ENCODE results near the gene SYT9. TPM values are rescaled to one million over a fixed set of nuclear protein-coding genes. Genes with fewer than 3 reads are reported as not detected.

The SYT9 gene
- total and polyA plus RNA-seq, 4 donors = 0.05 to 5.4 (median 2.6) TPM

- no peaks in the 10 kb centered on the region for H3K27me3 ChIP-seq (ENCODE audit: control insufficient read depth in 4 of 4, insufficient read depth in 4 of 4, low read length in 3 of 4)
- no peak overlapping the region for H3K9ac ChIP-seq (ENCODE audit: low read depth in 1 of 2, low read length in 2 of 2)
- DNase-seq (ENCODE audit: low spot score) = no peak
- no peaks in the 10 kb centered on the region for H3K9me3 ChIP-seq (ENCODE audit: control insufficient read depth in 4 of 4, low read length in 3 of 4)
- peaks cover 0 to 2% (median 0%) of the 10 kb centered on the region in 4 donors for H3K36me3 ChIP-seq (ENCODE audit: control insufficient read depth in 4 of 4, insufficient read depth in 3 of 4, low read depth in 1 of 4, low read length in 3 of 4)
- TF ChIP-seq ATF3 (IDR thresholded peaks at IDR 0.05) (no peak), SP1 (IDR thresholded peaks at IDR 0.05) (no peak), NR2F2 (IDR thresholded peaks at IDR 0.05) (no peak), CTCF (IDR thresholded peaks at IDR 0.05; ENCODE audit: low read depth, low read length, missing input control) (no peak), HNF4G (IDR thresholded peaks at IDR 0.05) (no peak), FOXA1 (IDR thresholded peaks at IDR 0.05) (no peak), JUND (IDR thresholded peaks at IDR 0.05) (no peak), GABPA (IDR thresholded peaks at IDR 0.05 in 1 of 2, conservative IDR thresholded peaks at IDR 0.05 in 1 of 2) (no peak), ZBTB33 (IDR thresholded peaks at IDR 0.05) (no peak), RAD21 (IDR thresholded peaks at IDR 0.05) (no peak)
- no peak overlapping the region for H3K4me3 ChIP-seq (ENCODE audit: low read depth in 1 of 3, low read length in 3 of 3)
- WGBS = 98% methylated on average over 12 of the region's 12 CpGs
- H3K27ac ChIP-seq (ENCODE audit: low read depth in 1 of 2, low read length in 2 of 2) = no peak overlapping the region
- H3K4me1 ChIP-seq (ENCODE audit: control insufficient read depth in 4 of 4, insufficient read depth in 4 of 4, low read length in 3 of 4) = no peaks in the 10 kb centered on the region
Measured at GRCh38 chr11:7448201-7448600, 196.5 kb downstream of the SYT9 start.

- Histone ChIP-seq H3K27me3 (ENCODE audit: control insufficient read depth in 4 of 4, insufficient read depth in 4 of 4, low read length in 3 of 4) (no peaks in the 10 kb centered on the region), H3K4me1 (ENCODE audit: control insufficient read depth in 4 of 4, insufficient read depth in 4 of 4, low read length in 3 of 4) (no peaks in the 10 kb centered on the region), H3K27ac (ENCODE audit: low read depth in 1 of 2, low read length in 2 of 2) (no peak overlapping the region), H3K36me3 (ENCODE audit: control insufficient read depth in 4 of 4, insufficient read depth in 3 of 4, low read depth in 1 of 4, low read length in 3 of 4) (peaks cover 0 to 2% (median 0%) of the 10 kb centered on the region in 4 donors), H3K4me3 (ENCODE audit: low read depth in 1 of 3, low read length in 3 of 3) (no peak overlapping the region), H3K9ac (ENCODE audit: low read depth in 1 of 2, low read length in 2 of 2) (no peak overlapping the region), H3K9me3 (ENCODE audit: control insufficient read depth in 4 of 4, low read length in 3 of 4) (no peaks in the 10 kb centered on the region)
- TF ChIP-seq HNF4A (conservative IDR thresholded peaks at IDR 0.05) = peak; percentile 76 to 84
- no peak for TF ChIP-seq NR2F2 (IDR thresholded peaks at IDR 0.05)
- WGBS = 92% methylated on average over 3 of the region's 3 CpGs
- no peak for DNase-seq (ENCODE audit: low spot score)
Measured at GRCh38 chr11:7449211-7449840, 197.6 kb downstream of the SYT9 start.

- Histone ChIP-seq H3K4me3 (ENCODE audit: low read depth in 1 of 3, low read length in 3 of 3) (no peak overlapping the region), H3K36me3 (ENCODE audit: control insufficient read depth in 4 of 4, insufficient read depth in 3 of 4, low read depth in 1 of 4, low read length in 3 of 4) (peaks cover 0 to 2% (median 0%) of the 10 kb centered on the region in 4 donors), H3K27ac (ENCODE audit: low read depth in 1 of 2, low read length in 2 of 2) (no peak overlapping the region), H3K9ac (ENCODE audit: low read depth in 1 of 2, low read length in 2 of 2) (no peak overlapping the region), H3K4me1 (ENCODE audit: control insufficient read depth in 4 of 4, insufficient read depth in 4 of 4, low read length in 3 of 4) (no peaks in the 10 kb centered on the region), H3K27me3 (ENCODE audit: control insufficient read depth in 4 of 4, insufficient read depth in 4 of 4, low read length in 3 of 4) (no peaks in the 10 kb centered on the region), H3K9me3 (ENCODE audit: control insufficient read depth in 4 of 4, low read length in 3 of 4) (no peaks in the 10 kb centered on the region)
- TF ChIP-seq RAD21 (IDR thresholded peaks at IDR 0.05) (no peak), SP1 (IDR thresholded peaks at IDR 0.05) (no peak), FOXA2 (IDR thresholded peaks at IDR 0.05) (no peak), JUND (IDR thresholded peaks at IDR 0.05) (no peak), HNF4A (conservative IDR thresholded peaks at IDR 0.05) (no peak), FOXA1 (IDR thresholded peaks at IDR 0.05) (no peak), REST (IDR thresholded peaks at IDR 0.05) (no peak), RXRA (IDR thresholded peaks at IDR 0.05) (no peak), TAF1 (conservative IDR thresholded peaks at IDR 0.05) (no peak), GABPA (IDR thresholded peaks at IDR 0.05 in 1 of 2, conservative IDR thresholded peaks at IDR 0.05 in 1 of 2) (no peak), MAX (IDR thresholded peaks at IDR 0.05) (no peak), EGR1 (IDR thresholded peaks at IDR 0.05; ENCODE audit: low read depth in 2 of 2) (no peak)
- 93% methylated on average over 4 of the region's 4 CpGs for WGBS
- DNase-seq (ENCODE audit: low spot score) = no peak
Measured at GRCh38 chr11:7449841-7450214, 198.1 kb downstream of the SYT9 start.

Measured in liver (tissue), 9 donors.